ENCODE results near the gene TMEM117.

Gene TMEM117

DNA sequence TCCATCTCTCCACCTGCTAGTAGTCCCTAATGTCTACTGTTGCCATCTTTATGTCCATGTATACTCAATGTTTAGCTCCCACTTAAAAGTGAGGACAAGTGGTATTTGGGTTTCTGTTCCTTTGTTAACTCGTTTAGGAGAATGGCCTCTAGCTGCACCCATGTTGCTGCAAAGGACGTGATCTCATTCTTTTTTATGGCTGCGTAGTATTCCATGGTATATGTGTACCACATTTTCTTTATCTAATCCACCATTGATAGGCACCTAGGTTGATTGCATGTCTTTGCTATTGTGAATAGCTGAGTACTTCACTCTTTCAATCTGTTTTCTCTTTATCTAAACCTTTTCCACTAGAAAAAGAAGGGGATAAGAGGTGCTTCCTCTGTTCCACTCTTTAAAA lies 130.0 kb downstream of the TMEM117 start:
- Histone ChIP-seq H3K79me2 (no peaks in the 10 kb centered on the region), H3K36me3 (ENCODE audit: control insufficient read depth, insufficient read depth, low read length) (no peaks in the 10 kb centered on the region), H3K4me3 (ENCODE audit: low read depth, low read length) (no peak overlapping the region), H3K4me2 (ENCODE audit: low read length) (no peak overlapping the region), H3K9ac (no peak overlapping the region), H3K27me3 (ENCODE audit: control insufficient read depth, insufficient read depth, low read length) (no peaks in the 10 kb centered on the region), H3K9me3 (ENCODE audit: control insufficient read depth, low read length) (no peaks in the 10 kb centered on the region), H3K4me1 (no peaks in the 10 kb centered on the region), H3K27ac (no peak overlapping the region), H2AFZ (no peak overlapping the region)
- TF ChIP-seq, protein P1, sequence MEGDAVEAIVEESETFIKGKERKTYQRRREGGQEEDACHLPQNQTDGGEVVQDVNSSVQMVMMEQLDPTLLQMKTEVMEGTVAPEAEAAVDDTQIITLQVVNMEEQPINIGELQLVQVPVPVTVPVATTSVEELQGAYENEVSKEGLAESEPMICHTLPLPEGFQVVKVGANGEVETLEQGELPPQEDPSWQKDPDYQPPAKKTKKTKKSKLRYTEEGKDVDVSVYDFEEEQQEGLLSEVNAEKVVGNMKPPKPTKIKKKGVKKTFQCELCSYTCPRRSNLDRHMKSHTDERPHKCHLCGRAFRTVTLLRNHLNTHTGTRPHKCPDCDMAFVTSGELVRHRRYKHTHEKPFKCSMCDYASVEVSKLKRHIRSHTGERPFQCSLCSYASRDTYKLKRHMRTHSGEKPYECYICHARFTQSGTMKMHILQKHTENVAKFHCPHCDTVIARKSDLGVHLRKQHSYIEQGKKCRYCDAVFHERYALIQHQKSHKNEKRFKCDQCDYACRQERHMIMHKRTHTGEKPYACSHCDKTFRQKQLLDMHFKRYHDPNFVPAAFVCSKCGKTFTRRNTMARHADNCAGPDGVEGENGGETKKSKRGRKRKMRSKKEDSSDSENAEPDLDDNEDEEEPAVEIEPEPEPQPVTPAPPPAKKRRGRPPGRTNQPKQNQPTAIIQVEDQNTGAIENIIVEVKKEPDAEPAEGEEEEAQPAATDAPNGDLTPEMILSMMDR (IDR thresholded peaks at IDR 0.05), result no peak

DNA sequence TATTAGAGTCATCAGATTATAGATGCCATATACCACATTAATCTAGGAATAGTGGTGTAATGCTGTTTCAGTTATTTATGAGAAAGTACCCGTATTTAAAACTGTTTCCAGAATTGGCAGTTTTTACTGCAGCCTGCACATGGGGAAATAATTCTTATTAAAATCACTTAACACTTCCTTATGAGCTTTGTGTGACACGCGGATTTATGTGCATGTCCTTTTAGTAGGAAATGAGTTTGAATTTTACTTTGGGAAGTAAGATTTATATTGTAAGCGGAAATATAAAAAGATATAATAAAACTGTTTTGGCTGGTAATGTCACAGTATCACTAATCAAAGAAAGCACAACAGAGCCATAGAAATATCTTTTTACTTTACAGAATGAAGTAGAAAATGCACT lies 132.9 kb downstream of the TMEM117 start:
- no peaks in the 10 kb centered on the region for H3K4me1 ChIP-seq
- no peak overlapping the region for H3K9ac ChIP-seq
- H3K36me3 ChIP-seq (ENCODE audit: control insufficient read depth, insufficient read depth, low read length), result no peaks in the 10 kb centered on the region
- no peak overlapping the region for H2AFZ ChIP-seq
- H3K27me3 ChIP-seq (ENCODE audit: control insufficient read depth, insufficient read depth, low read length), result no peaks in the 10 kb centered on the region
- H3K27ac ChIP-seq, result no peak overlapping the region
- H3K4me2 ChIP-seq (ENCODE audit: low read length), result no peak overlapping the region
- TF ChIP-seq, protein P1 (IDR thresholded peaks at IDR 0.05), result no peak
- no peak overlapping the region for H3K4me3 ChIP-seq (ENCODE audit: low read depth, low read length)
- H3K79me2 ChIP-seq, result no peaks in the 10 kb centered on the region
- no peaks in the 10 kb centered on the region for H3K9me3 ChIP-seq (ENCODE audit: control insufficient read depth, low read length)

DNA sequence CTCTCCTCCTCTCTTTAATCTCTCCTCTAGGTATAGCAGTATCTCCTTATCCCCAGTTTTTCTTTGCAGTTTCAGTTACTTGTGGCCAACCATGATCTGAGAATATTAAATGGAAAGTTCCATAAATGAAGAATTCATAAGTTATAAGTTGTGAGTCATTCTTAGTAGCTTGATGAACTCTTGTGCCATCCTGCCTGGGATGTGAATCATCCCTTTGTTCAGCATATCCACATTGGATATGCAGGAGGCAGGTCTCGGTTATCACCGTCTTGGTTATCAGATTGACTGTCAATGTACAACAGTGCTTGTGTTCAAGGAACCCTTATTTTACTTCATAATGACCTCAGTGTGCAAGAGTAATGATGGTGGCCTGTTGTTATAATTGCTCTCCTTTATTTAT lies 134.0 kb downstream of the TMEM117 start:
- H3K9me3 ChIP-seq (ENCODE audit: control insufficient read depth, low read length), result no peaks in the 10 kb centered on the region
- H3K79me2 ChIP-seq, result no peaks in the 10 kb centered on the region
- no peaks in the 10 kb centered on the region for H3K36me3 ChIP-seq (ENCODE audit: control insufficient read depth, insufficient read depth, low read length)
- H2AFZ ChIP-seq, result no peak overlapping the region
- no peak overlapping the region for H3K4me3 ChIP-seq (ENCODE audit: low read depth, low read length)
- no peak overlapping the region for H3K27ac ChIP-seq
- H3K27me3 ChIP-seq (ENCODE audit: control insufficient read depth, insufficient read depth, low read length), result no peaks in the 10 kb centered on the region
- H3K4me2 ChIP-seq (ENCODE audit: low read length), result no peak overlapping the region
- no peak overlapping the region for H3K9ac ChIP-seq
- TF ChIP-seq, protein P1 (IDR thresholded peaks at IDR 0.05), result no peak
- no peaks in the 10 kb centered on the region for H3K4me1 ChIP-seq

DNA sequence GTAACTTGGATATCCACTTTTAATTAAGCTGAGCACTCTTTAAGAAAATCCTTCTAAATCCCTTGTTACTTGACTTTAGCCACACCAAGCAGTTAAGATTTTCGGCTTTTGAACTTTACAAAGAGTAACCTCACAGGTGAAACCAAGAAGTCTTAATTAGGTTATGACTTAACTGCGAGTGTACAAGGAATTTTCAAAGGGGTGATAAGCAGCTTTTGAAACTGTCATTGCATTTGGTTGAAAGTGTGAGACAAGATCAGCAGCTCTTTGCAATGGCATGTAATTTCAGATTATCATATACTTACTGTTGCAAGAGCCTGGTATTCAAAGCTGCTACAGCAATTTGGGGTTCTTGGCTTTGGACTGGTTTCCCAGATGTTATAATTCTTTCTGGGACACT lies 137.5 kb downstream of the TMEM117 start:
- Histone ChIP-seq H3K36me3 (ENCODE audit: control insufficient read depth, insufficient read depth, low read length) (no peaks in the 10 kb centered on the region), H2AFZ (no peak overlapping the region), H3K27me3 (ENCODE audit: control insufficient read depth, insufficient read depth, low read length) (no peaks in the 10 kb centered on the region), H3K4me2 (ENCODE audit: low read length) (no peak overlapping the region), H3K27ac (no peak overlapping the region), H3K9ac (no peak overlapping the region), H3K9me3 (ENCODE audit: control insufficient read depth, low read length) (no peaks in the 10 kb centered on the region), H3K4me1 (no peaks in the 10 kb centered on the region), H3K79me2 (no peaks in the 10 kb centered on the region), H3K4me3 (ENCODE audit: low read depth, low read length) (no peak overlapping the region)
- TF ChIP-seq, protein P1 (IDR thresholded peaks at IDR 0.05), result no peak

DNA sequence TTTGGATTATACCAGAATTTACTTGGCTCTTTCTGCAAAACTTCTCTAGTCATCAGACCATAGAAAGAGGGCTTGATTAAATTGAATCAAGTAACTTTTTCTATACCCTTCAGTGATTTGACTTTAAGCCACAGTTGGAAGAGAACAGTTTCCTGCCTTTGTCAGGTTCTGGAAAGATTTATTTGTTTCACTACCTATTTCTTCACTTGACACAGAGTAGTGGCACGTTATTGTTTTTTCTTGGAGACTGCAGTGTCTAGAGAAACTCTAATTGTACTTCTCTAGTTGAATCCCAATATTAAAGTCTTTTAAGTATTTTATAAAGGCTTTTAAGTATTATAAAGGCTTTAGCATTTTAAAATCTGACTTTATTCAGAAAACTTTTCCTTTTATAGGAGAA lies 138.1 kb downstream of the TMEM117 start:
- Histone ChIP-seq H3K27ac (no peak overlapping the region), H3K4me1 (no peaks in the 10 kb centered on the region), H3K4me2 (ENCODE audit: low read length) (no peak overlapping the region), H2AFZ (no peak overlapping the region), H3K9ac (no peak overlapping the region), H3K27me3 (ENCODE audit: control insufficient read depth, insufficient read depth, low read length) (no peaks in the 10 kb centered on the region), H3K79me2 (no peaks in the 10 kb centered on the region), H3K4me3 (ENCODE audit: low read depth, low read length) (no peak overlapping the region), H3K36me3 (ENCODE audit: control insufficient read depth, insufficient read depth, low read length) (no peaks in the 10 kb centered on the region), H3K9me3 (ENCODE audit: control insufficient read depth, low read length) (no peaks in the 10 kb centered on the region)
- TF ChIP-seq, protein P1 (IDR thresholded peaks at IDR 0.05), result no peak
